NCI-H2196 (cell line): Measurements from ENCODE around the gene FANCL.
"Not testable (repeated sequence)": the region's sequence is repeated elsewhere in the genome, so short reads cannot be mapped to it uniquely, and the experiment has no call there.

Source experiments
- DNase-seq: peaks from one replicate; lab custom pipeline; 2025; ENCODE audit not compliant: unreplicated experiment; lab: John Stamatoyannopoulos, UW

The FANCL gene

DNA sequence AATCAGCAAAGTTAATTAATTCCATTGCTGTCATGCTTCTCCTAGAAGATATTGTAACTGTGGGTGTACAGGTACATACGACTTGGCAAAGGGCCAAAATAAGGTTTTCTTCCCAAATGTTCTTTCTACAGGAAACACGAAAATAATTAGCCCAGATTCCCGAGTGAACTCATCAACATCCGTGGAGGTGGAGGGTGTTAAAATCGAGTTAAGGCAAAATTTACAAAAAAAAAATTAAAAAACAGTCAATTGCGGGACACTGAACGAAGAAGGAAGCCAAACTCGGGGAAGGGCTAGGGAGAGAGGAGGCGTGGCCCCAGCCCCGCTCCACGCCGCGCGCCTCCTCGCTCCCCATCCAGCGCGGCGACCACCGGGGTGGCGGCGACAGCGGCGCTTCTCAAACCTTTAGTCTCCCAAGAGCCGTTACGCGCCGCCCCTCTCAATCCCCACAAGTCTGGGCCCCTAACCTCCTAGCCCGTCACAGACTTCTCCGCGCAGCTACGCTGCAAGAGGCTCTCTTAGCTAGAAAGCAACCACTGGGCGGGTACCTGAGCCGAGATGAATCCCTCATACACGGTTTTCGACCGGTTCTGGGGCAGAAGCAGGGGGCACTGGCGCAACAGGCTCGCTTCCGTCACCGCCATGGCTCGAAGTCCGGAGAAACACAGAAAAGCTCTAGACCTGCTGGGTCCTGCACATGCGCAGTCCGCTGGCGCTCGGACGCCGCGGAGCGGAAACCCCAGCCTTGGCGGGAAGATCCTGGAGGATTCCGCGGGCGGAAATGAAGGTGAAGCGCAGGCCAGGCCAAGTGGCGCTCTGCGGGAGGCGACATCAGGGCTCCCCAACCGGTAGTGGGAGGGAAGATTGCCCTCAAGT, at the start of gene FANCL:
FANCL (minus strand) TSS at position 656 of the 876 bp plus-strand sequence; CDS start at position 644, 12 bp downstream.
- DNase-seq: peak; percentile 85

DNA sequence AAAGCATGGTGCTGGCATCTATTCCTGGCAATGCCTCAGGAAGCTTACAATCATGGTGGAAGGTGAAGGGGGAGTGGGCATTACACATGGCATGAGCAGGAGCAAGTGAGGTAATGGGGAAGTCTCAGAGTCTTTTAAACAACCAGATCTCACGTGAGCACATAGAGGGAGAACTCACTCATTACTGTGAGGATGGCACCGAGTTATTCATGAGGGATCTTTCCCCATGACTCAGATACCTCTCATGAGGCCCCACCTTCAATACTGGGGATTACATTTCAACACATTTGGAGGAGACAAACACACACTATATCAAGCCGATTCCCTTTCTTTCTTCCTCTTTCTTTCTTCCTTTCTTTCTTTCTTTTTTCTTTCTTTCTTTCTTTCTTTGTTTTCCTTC, 47.9 kb upstream of the FANCL start:
- no peak for DNase-seq

DNA sequence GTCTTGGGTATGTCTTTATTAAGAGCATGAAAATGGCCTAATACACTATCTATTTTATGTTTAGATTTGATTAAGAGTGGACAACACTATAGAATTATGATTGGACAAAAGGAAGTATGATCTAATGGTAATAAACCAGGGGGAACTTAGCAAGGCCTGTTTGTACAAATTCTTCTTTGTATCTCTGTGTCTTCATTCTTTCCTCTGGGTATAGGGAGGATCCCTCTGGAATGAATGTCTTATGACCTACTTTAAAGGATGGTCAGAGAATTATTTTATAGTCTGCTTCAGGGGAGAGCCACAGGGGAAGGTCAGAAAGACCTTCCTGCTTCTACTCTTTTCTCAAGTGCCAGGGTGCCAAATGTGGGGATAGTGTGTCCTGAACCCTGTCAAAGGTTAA, 42.8 kb upstream of the FANCL start:
- DNase-seq: no peak

DNA sequence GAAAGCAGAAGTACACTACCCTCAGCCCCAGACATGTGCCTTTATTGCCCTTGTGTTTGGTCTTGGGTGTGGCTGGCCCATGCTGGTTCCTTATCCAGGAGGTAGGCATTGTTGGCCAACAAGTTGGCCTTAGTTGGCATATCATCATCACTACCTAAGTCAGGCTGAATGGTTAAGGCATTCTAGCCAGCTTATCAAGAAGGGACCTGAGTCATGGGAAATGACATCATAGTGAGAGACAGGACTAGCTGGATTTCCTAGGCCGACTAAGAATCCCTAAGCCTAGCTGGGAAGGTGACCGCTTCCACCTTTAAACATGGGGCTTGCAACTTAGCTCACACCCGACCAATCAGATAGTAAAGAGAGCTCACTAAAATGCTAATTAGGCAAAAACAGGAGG, 34.0 kb upstream of the FANCL start:
- not testable (repeated sequence) for DNase-seq

DNA sequence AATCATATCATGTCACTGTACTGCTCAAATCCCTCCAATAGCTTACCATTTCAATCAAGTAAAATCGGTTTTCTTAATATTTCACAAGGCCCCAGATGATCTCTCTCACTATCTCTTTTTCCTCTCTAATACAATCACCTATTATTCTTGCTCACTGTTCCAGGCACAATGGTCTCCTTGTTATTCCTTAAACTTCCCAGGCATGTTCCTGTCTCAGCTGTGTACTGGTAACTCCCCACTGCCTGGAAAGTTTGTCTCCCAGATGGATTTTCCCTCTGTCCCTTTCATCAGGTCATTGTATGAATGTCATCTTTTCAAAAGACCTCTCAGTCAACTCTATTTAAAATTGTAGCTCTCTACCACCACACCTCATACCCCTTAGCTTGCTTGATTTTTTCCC, 30.7 kb upstream of the FANCL start:
- DNase-seq: no peak

DNA sequence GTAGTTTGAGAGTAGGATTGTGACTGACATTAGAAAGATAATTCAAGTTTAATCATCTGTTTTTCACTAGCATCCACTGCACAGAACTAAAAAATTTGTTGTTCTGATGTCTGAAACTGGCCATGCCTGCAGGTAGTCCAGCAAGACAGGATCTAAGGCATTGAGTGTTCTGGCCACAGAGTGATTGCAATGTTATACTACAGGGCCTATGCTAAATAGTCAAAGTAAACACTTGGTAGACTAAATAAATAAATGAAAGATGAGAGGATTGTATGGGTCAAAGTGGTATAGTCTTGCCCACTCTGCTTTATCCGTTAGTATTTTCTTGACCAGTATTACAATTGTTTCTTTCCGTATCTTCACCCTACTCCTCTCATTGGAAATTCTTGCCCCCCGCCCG, 27.6 kb upstream of the FANCL start:
- DNase-seq: no peak

DNA sequence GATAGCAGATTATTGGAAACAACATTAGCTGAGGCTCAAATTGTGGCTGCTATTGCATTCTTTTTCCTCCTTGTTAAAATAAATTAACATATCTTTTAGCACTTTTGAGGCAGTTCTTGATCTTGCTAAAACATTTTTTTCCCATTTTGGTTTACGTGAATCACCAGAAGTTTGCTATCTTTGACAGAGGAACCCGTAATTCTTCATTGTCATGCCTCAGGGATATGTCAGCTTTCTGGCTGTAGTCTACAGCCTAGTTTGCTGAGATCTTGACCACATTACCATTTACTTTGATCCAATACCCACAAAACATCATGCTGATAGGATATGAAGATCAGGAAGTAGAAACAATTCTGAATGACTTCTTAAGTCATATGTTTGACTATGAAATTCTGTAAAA, 25.1 kb upstream of the FANCL start:
- DNase-seq: no peak

DNA sequence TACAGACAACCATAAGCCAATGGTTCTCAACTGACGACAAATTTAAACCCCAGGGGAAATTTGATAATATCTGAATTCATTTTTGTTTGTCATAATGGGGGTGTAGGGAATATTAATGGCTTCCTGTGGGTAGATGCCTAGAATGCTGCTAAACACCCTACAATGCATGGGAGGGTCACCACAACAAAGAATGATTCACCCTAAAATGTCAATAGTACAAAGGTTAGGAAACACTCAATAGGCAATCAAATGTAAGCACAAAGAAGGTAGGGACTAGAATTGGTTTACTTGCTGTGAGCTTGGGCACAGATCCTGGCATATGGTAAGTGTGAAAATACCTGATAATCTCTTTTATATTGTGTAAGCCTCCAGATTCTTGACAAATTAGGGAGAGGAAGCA, 20.1 kb upstream of the FANCL start:
- DNase-seq: no peak

DNA sequence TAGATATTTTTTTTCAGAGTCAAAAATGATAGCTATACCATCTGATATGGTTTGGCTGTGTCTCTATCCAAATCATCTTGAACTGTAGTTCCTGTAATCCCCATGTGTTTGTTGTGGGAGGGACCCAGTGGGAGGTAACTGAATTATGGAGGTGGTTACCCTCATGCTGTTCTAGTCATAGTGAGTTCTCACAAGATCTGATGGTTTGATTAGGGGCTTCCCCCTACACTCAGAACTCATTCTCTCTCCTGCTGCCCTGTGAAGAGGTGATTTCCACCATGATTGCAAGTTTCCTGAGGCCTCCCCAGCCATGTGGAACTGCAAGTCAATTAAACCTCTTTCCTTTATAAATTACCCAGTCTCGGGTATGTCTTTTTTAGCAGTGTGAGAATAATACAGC, 17.3 kb upstream of the FANCL start:
- not testable (repeated sequence) for DNase-seq

DNA sequence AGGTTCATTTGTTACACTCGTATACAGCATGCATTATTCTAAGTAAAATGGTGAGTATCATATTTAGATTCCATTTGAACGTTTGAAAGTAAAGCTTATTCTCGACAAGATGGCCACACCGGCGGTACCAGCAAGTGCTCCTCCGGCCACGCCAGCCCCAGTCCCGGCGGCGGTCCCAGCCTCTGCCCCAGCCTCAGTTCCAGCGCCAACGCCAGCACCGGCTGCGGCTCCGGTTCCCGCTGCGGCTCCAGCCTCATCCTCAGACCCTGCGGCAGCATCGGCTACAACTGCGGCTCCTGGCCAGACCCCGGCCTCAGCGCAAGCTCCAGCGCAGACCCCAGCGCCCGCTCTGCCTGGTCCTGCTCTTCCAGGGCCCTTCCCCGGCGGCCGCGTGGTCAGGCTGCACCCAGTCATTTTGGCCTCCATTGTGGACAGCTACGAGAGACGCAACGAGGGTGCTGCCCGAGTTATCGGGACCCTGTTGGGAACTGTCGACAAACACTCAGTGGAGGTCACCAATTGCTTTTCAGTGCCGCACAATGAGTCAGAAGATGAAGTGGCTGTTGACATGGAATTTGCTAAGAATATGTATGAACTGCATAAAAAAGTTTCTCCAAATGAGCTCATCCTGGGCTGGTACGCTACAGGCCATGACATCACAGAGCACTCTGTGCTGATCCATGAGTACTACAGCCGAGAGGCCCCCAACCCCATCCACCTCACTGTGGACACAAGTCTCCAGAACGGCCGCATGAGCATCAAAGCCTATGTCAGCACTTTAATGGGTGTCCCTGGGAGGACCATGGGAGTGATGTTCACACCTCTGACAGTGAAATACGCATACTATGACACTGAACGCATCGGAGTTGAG, 10.4 kb upstream of the FANCL start:
- DNase-seq: not testable (repeated sequence)

DNA sequence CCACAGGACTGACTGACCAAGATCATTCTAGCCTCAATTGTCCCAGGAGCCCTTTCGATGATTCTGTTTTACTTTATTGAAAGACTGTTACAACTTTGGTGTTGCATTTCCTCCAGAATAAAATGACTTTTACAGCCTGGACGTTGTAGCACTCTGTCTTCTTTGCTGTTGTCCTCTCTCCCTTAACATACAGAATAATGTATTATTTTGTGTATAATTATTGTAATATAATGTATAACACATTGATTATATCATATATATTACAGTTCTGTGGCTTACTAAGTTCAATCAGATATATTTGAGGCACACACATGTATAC, 380 bp upstream of the FANCL start:
- DNase-seq: no peak

DNA sequence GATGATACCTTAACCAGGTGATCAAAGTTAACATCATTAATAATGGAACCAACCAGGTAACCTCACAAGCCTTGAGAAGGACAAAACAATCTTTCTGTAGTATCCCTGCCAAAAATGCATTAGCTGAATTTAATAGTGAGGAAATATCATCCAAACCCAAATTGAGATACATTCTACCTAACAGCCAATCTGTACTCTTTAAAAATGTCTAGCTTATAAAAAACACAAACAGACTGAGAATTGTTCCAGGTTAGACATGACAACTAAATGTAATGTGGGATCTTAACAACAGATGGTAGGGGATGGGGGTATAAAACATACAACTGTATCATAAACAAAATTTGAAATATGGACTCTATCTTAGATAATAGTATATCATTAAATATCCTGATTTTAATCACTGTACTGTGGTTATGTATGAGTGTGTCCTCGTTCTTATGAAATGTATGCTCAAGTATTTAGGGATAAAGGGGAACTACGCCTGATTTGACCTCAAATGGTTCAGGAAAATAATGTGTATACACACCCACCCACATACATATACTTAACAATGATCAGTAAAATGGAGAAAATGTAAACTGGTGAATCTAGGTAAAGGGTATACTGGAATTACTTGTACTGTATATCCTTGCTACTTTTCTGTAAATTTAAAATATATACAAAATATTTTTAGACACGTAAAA, 1.7 kb downstream of the FANCL start:
- DNase-seq: no peak

DNA sequence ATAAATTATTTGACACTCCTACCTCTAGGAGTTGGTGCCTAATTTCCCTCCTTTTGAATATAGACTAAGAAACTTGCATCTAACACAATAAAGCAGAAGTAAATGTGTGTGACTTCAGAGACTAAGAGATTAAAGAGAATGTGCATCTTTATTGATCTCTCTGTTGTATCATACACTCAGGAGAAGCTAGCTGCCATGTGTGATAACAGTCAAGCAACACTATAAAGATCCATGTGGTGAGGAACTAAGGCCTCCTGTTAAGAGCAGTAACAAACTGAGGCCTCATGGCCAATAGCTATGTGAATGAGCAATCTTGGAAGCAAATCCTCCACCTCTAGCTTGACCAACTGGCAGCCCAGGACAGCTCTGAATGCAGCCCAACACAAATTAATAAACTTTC, 3.4 kb downstream of the FANCL start:
- no peak for DNase-seq

DNA sequence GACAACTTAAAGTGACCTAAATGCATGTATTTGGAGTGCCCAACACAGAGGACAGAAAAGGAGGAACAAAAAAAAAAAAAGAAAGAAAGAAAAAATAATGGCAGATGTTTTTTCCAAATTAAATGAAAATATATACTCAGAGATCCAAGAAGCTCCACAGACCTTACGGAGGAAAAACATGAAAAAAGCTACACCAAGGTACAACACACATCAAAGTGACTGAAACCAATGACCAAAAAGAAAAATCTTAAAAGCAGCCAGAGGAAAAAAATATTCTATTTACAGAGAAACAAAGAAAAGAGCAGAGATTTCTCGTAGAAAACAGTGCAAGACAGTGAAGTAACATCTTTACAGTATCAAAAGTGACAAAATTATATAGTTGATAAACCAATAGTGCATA, 5.1 kb downstream of the FANCL start:
- no peak for DNase-seq

DNA sequence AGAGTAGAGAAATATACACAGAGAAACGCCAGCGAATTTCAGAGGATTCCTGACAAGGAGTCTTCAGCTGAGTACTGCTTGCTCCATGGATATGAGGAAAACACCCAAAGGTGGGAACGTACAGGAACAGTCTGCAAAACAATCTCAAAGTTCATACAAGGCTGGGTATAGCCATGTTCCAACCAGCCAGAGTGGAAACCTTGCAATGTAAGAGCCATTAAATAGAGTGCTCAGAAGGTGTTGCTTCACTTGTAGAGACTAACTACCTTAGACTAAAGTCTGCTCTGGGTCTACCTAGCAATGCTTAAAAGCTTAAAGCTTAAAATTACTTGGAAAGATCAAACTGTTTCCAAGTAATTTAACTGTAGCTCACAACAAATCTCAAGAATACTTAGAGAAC, 6.0 kb downstream of the FANCL start:
- no peak for DNase-seq

DNA sequence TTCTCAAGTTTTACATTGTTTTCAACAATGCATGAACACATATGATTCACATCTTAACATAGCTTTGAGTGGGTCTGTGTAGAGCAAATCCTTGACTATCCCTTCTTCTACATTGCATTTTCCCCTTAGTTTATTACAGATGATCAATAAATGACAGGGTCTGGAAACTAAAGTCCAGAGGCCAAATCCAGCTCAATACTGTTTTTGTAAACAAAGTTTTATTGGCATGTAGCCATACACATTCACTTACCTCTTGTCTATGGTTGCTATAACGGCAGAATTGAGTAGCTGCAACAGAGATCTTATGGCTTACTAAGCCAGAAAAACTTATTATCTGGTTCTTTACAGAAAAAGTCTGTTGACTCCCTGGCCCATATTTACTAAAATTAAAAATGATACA, 12.8 kb downstream of the FANCL start:
- no peak for DNase-seq

DNA sequence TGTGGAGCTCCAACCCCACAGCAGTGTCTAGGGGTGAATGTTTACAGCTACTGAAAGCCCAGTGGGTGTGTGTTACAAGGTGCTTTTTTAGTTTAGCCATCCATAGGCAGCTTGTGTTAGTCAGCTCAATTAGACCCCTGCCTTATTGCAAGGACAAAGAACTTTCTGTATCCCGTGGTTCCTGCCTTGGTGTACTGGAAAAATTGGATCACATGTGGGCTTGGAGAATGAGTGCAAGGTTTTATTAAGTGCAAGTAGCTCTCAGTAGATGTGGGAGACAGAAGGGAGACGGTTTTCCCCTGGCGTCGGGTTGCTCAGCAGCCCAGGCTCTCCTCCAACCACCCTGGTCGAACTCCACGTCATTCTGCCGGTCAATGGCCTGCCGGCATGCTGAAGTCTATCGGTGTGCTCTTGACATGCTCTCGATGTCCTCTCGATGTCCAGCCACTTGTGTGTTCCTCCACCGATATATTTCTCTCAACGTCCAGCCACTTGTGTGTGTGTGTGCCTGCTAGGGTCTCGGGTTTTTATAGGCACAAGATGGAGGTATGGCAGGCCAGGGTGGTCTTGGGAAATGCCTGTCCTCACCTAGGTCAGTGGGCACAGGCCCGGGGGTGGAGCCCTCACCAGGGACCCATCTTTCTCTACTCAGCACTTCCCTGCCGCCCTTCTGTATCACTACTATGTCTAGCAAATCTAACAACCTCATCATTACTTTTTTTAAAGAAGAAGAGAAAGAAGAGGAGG, 13.8 kb downstream of the FANCL start:
- no peak for DNase-seq

DNA sequence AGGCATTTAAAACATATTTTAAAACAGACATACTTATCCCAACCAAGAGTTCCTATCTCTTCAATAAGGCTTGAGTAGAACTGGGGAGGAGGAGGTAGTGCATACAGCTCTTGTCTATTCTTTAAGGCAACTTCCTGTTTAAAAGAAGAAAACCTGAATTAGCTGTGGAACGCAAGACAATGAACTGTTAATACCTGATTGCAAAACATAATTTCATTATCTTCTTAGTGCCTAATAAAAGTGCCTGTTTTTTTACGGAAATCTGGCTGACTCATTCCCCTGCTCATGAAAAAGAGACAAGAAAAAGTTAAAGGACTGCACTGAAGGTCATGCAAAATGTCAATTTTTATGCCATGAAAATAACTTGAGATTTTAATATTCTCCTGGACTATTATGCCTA, 19.2 kb downstream of the FANCL start:
- no peak for DNase-seq

DNA sequence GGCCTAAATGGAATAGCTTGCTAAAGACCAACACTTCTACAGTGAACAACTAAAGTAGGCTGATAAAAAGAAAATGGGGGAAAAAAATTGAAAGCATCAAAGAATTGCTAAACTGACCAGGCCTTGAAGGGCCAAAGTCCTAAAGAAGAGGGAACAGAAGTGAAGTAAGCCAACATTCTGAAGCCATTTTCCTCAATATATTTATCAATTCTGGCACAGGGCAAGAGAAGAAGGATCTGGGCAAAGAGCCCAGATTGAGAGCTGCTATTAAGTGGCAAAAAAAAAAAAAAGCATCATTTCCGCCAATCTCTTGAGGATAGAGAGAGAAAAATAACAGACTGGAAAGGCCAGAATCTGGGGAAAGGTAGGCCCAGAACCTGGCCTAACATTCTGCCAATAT, 25.7 kb downstream of the FANCL start:
- peak; percentile 33 for DNase-seq

DNA sequence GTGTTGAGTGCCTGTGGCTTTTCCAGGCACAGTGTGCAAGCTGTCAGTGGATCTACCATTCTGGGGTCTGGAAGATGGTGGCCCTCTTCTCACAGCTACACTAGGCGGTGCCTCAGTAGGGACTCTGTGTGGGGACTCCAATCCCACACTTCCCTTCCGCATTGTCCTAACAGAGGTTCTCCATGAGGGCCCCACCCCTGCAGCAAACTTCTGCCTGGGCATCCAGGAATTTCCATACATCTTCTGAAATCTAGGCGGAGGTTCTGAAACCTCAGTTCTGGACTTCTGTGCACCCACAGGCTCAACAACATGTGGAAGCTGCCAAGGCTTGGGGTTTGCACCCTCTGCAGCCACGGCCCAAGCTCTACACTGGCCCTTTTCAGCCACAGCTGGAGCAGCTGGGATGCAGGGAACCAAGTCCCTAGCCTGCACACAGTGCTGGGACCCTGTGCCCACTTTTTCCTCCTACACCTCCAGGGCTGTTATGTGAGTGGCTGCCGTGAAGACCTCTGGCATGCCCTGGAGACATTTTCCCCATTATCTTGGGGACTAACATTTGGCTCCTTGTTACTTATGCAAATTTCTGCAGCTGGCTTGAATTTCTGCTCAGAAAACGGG, 30.1 kb downstream of the FANCL start:
- DNase-seq: not testable (repeated sequence)

DNA sequence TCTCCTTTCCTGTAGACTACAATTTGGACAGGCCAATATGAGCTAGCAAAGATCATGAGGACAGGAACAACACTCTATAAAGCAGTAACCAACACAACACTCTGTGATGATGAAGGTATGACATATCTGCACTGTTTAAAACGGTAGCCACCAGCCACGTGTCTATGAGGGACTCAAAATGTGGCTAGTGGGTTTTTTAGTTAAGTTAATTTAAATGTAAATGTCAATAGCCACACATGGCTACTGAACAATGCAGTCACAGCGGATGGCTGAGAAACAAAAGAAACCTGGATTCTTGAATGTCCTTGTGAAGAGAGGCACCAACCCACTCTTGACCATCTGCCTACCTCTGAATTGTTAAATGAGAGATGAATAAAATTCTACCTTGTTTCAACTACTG, 33.9 kb downstream of the FANCL start:
- DNase-seq: no peak
